ENCODE data around the gene TRPC4AP.
A peak's percentile ranks its signal among the peaks of the same experiment; 100 is the strongest.

The TRPC4AP gene

DNA sequence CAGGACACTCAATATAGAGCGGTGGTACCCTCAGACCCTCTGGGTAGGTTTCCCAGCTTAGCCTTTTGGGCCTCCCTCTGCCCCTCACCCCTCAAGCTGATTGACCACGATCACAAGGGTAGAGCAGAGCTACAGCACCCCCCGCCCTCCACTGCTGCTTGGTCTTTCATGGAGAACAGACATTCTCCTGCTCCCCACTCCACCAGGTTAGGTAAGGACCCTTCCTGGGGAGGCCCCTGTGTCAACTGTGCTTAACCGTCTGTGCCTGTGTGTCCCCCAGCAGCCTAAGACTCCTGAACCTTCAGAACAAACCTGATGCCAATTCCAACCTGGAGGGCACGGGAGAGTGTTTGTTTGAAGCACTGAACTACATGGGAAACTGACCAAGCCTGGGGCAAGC is 125.2 kb downstream of the TRPC4AP start:
- no peak for DNase-seq

DNA sequence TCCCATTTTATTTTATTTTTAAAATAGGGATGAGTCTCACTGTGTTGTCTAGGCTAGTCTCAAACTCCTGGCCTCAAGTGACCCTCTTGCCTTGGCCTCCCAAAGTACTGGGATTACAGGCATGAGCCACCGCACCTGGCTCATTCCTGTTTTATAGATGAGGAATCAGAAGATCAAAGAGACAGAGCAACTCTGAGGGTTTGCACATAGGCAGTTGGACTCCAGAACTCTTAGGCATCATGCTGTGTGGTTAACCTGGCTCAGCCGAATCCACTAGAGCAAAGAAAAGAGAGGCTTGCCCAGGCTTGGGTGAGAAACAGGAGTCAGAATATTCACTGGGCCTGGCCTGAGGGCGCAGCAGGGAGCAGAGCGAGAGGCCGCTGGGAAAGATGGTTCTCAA is 127.6 kb downstream of the TRPC4AP start:
- DNase-seq: no peak

DNA sequence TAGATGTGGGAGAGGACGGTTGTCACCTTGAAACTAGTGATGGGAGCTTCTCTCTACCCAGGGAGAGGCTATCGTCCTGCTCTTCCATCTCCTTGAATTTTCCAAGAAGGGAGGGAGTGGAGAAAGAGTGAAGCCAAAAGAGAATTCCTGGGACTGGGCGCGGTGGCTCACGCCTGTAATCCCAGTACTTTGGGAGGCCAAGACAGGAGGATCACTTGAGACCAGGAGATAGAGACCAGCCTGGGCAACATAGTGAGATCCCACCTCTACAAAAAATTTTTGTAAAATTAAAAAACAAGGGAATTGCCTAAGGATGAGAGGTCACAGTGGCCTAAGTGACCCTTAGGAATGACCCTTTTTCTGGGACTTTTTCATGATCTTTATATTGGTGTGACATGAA is 128.1 kb downstream of the TRPC4AP start:
- DNase-seq: no peak

DNA sequence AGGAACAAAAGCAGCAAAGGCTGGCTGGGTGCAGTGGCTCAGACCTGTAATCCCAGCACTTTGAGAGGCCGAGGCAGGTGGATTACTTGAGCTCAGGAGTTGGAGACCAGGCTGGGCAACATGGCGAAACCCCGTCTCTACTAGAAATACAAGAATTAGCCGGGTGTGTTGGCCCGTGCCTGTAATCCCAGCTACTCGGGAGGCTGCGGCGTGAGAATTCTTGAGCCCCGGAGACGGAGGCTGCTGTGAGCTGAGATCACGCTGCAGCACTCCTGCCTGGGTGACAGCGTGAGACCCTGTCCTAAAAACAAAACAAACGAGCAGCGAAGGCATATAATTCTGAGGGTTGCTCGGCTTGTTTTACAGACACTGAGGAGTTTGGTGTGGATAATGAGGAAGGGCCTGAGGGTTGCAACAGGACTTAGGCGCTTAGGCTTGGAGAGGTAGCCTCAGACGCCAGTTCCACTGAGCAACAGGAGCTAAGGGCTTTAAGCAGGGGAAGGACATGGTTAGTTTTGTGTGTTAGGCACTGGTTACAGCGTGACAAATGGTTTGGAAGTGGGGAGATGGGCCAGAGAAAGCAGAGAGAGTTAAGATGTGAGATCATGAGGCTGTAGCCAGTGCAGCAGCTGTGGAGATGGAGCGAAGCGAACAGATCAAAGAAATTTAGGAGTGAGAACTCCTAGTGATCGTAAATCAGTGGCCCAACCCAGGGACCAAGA is 135.7 kb downstream of the TRPC4AP start:
- no peak for DNase-seq

DNA sequence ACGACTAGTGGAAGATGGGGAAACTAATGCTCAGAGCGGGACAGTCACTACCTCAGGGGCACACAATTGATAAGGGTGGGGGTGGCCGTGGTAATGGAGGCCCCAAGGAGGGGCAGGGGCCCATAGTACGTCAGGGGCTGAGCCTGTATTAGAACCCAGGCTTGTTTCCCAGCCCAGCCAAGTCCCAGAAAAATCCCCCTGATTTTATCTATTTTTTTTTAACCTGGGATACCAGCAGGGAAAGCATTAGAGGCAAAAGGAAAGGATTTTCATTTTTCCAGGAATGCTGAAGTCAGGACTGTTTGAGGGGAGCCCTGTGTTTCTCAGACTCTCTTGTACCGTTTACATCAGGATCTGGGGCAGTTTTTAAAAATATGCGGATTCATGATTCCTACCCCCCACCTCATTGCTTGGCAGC is 136.6 kb downstream of the TRPC4AP start:
- DNase-seq: no peak

DNA sequence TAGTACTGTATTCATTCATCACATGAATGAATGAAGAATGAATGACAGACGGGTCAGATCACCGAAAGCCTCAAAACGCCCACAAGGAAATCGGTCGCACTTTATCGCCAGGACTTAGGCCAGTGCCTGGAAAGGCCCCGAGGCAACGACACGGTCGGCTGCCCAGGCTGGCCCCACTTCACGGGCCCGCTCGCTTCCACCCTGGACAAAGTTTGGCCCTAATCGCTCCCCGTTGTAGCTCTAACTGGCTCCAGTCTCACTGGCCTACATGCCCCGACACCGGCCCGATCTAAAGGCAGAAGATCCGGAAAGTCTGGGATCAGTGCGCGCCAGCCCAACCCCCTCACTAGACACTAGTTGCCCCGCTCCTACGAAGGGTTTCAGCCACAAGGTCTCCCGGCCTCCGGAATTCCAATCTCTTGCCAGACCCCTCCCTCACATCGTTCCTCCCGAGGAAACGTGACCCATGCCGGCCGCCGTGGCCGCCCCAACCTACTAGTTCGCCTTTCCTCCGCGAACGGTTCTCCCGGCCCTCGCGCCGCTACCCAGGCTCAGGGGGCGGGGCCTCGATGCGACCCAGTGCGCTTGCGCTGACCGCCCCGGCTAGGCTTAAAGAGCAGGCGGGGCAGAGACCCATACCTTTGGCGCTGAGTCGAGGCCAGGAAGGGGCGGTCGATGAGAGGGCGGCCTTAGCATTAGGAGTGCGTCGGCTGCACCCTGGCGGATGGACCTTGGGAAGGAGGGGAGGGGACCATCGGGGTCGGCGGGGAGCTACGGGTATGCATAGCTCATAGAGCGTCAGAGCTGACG is 137.2 kb downstream of the TRPC4AP start, which contains the start of the genes GSS and MYH7B:
Gene GSS, minus strand, starts transcription at position 576 of the 810 bp plus-strand sequence. CDS start 3,954 bp downstream, outside the sequence.
Gene MYH7B, plus strand, starts transcription at position 638 of the 810 bp plus-strand sequence. CDS start 22,138 bp downstream, outside the sequence.
- DNase-seq: peak; percentile 96

DNA sequence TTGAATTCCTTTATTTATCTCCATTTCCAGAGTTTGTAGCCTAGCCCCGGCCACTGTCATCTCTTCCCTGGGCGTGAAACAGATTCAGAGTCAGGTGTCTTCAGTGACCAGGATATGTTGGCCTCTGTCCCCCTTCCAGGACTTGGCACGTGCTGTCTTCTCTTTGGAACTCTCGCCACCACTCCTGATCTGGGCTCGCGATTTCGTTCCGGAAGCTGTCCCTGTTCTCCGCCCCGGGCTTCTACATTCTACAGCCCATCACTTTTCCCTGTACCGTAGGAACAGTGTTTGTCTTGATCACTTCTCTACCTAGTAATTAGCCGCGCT is 137.7 kb downstream of the TRPC4AP start:
- DNase-seq: peak; percentile 60

DNA sequence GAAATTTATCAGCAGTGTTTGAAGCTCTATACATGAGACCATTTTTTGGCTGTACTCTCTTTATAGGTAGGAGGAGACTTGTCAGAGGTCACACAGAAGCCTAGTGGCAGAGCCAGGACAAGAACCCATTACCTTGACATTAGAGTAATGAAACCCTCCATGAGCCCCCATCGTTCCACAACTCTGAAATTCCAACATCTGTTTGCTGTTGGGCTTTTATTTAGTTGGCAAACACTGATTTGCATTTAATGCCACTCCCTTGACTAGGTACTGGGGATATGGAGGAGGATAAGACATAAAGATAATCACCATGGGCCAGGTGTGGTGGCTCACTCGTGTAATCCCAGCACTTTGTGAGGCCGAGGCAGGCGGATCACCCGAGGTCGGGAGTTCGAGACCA is 138.6 kb downstream of the TRPC4AP start:
- DNase-seq: no peak

DNA sequence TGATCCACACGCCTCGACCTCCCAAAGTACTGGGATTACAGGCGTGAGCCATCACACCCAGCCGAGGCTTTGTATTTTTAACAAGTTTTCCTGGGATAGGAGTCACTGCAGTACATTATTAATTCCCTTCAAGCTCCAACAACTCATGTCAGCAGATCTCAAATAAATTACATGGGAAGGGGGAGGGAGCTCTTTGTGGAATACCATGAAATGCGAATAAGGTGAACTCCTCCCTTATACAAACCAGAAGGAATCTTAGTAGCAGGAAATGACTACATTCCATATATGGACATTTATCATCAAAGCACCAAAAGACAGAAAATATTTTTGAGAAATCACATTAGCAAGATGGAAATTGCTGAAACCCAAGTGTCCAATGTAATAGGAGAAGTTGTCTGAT is 139.9 kb downstream of the TRPC4AP start:
- DNase-seq: peak; percentile 84

Data from fibroblast of skin of right biceps (primary cell).